ENCODE data around the gene TMEM239.

Gene TMEM239

GRCh38 chr20:2851086-2851485, 34.9 kb downstream of the TMEM239 start:
- no peak for TF ChIP-seq SIN3A (IDR thresholded peaks at IDR 0.05; ENCODE audit: borderline replicate concordance, insufficient read depth, low read length)
- TF ChIP-seq TAF1 (IDR thresholded peaks at IDR 0.05; ENCODE audit: borderline replicate concordance, insufficient read depth, low read length), result no peak
- TF ChIP-seq FOXP2 (optimal IDR thresholded peaks at IDR 0.05; ENCODE audit: borderline replicate concordance, extremely low read depth, extremely low read length, insufficient read depth), result no peak
- TF ChIP-seq REST (IDR thresholded peaks at IDR 0.05; ENCODE audit: insufficient read depth in 1 of 2, low read depth in 2 of 2, low read length in 2 of 2), result no peak
- TF ChIP-seq POLR2AphosphoS5 (IDR thresholded peaks at IDR 0.05; ENCODE audit: low read depth, low read length), result no peak

DNA sequence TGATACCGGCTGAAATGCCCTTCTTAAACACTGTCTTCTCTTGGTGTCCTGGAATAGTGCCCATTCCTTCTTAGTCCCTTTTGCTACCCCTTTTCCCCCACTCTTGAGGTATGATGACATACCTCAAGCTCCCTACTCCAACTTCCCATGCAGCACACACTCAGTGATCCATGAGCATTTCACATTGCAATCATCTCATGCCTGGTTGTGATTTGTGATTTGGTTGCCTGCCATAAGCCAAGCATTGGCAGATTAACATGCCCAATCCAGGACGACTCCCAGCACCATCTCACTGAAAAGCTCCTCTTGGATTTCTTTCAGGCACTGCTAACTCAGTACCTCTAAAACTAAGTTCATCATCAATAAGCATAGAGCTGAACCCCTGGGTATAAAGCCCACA, 42.4 kb downstream of the TMEM239 start:
- no peak for TF ChIP-seq SIN3A (IDR thresholded peaks at IDR 0.05; ENCODE audit: borderline replicate concordance, insufficient read depth, low read length)
- TF ChIP-seq FOXP2 (optimal IDR thresholded peaks at IDR 0.05; ENCODE audit: borderline replicate concordance, extremely low read depth, extremely low read length, insufficient read depth), result no peak
- TF ChIP-seq POLR2AphosphoS5 (IDR thresholded peaks at IDR 0.05; ENCODE audit: low read depth, low read length), result no peak
- TF ChIP-seq REST (IDR thresholded peaks at IDR 0.05; ENCODE audit: insufficient read depth in 1 of 2, low read depth in 2 of 2, low read length in 2 of 2), result no peak
- TF ChIP-seq TAF1 (IDR thresholded peaks at IDR 0.05; ENCODE audit: borderline replicate concordance, insufficient read depth, low read length), result no peak

DNA sequence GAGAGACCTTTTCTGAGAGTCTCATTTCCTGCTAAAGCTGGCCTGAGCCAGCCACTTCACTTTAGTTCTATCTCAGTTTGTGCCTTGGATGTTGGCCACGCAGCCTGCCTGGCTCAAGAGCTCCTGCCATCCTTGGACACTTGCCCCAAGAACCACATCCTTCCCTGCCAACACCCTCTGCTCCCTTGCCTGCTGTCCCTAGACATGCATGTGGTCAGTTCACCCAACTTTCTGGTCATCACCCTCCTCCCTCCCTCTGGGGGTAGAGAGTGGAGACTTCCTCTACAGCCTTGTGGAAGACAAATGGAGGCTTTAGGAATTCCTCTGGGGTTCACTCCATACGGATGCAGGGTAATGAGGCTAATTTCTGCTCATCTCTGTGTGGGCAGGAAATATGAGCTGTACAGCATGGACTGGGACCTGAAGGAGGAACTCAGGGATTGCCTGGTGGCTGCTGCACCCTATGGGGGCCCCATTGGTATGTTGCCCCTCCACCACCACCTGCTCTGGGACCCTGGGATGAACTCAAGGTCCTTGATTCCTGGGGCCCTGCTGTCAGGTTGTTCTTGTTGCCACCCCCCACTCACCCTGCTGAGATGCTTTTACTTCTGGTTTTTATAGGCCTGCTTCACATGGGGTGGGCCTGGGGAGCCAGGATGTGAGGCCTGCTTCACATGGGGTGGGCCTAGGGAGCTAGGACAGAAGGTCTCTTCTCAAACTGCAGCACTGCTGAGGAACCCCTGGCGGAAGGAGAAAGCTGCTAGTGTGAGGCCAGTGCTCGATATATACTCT, 43.4 kb downstream of the TMEM239 start:
- TF ChIP-seq FOXP2 (optimal IDR thresholded peaks at IDR 0.05; ENCODE audit: borderline replicate concordance, extremely low read depth, extremely low read length, insufficient read depth) (no peak), TAF1 (IDR thresholded peaks at IDR 0.05; ENCODE audit: borderline replicate concordance, insufficient read depth, low read length) (no peak), REST (IDR thresholded peaks at IDR 0.05; ENCODE audit: insufficient read depth in 1 of 2, low read depth in 2 of 2, low read length in 2 of 2) (no peak), POLR2AphosphoS5 (IDR thresholded peaks at IDR 0.05; ENCODE audit: low read depth, low read length) (no peak), SIN3A (IDR thresholded peaks at IDR 0.05; ENCODE audit: borderline replicate concordance, insufficient read depth, low read length) (no peak)

- TF ChIP-seq FOXP2 (optimal IDR thresholded peaks at IDR 0.05; ENCODE audit: borderline replicate concordance, extremely low read depth, extremely low read length, insufficient read depth), result no peak
- no peak for TF ChIP-seq POLR2AphosphoS5 (IDR thresholded peaks at IDR 0.05; ENCODE audit: low read depth, low read length)
- TF ChIP-seq TAF1 (IDR thresholded peaks at IDR 0.05; ENCODE audit: borderline replicate concordance, insufficient read depth, low read length), result no peak
- TF ChIP-seq SIN3A (IDR thresholded peaks at IDR 0.05; ENCODE audit: borderline replicate concordance, insufficient read depth, low read length), result no peak
- TF ChIP-seq REST (IDR thresholded peaks at IDR 0.05; ENCODE audit: insufficient read depth in 1 of 2, low read depth in 2 of 2, low read length in 2 of 2), result no peak
Observed at GRCh38 chr20:2864626-2865025, 48.5 kb downstream of the TMEM239 start.

All from PFSK-1 (cell line).